ENCODE data around the gene CNOT8.

GRCh38 chr5:154834053-154834452, 24.4 kb upstream of the CNOT8 start:
- TF ChIP-seq POLR2A (IDR thresholded peaks at IDR 0.05): no peak
- no peak for TF ChIP-seq CTCF (IDR thresholded peaks at IDR 0.05)

Measured in uterus (tissue), 2 donors.